Liver (tissue), 3 donors: ENCODE results near the gene EPS8L1.

Source experiments
- CTCF ChIP-seq: fragments of 150-350 bp; IDR thresholded peaks from 2 replicates; pipeline ENCODE4 v1.5.1; 2017; ENCODE audit warnings: improper control_type of control experiment, low read depth, low read length; ENCODE audit not compliant: missing input control
- EGR1 ChIP-seq, 2 donors: IDR thresholded peaks; 2 replicates each; pipeline ENCODE4 v1.6.1; 2016 to 2018; ENCODE audit warnings: antibody characterized with exemption in 2 of 2, low read depth in 2 of 2
- GABPA ChIP-seq, 2 donors: IDR thresholded peaks in 1 of 2; conservative IDR thresholded peaks in 1 of 2; 2 replicates each; pipeline ENCODE4 v1.6.1; 2016; ENCODE audit warnings: antibody characterized with exemption in 2 of 2, mild to moderate bottlenecking in 1 of 2, moderate library complexity in 1 of 2
- HNF4A ChIP-seq, 2 donors: conservative IDR thresholded peaks; 2 replicates each; pipeline ENCODE4 v1.6.1; 2016; ENCODE audit warnings: antibody characterized with exemption in 2 of 2, mild to moderate bottlenecking in 2 of 2
- JUND ChIP-seq, 2 donors: IDR thresholded peaks; 2 replicates each; pipeline ENCODE4 v1.6.1; 2016; ENCODE audit warnings: antibody characterized with exemption in 2 of 2
- MAX ChIP-seq: IDR thresholded peaks from 2 replicates; pipeline ENCODE4 v1.6.1; 2016; ENCODE audit warnings: antibody characterized with exemption
- REST ChIP-seq: IDR thresholded peaks from 2 replicates; pipeline ENCODE4 v1.6.1; 2016; ENCODE audit warnings: antibody characterized with exemption, mild to moderate bottlenecking
- RXRA ChIP-seq, 2 donors: IDR thresholded peaks; 2 replicates each; pipeline ENCODE4 v1.6.1; 2017 to 2018; ENCODE audit warnings: antibody characterized with exemption in 2 of 2, mild to moderate bottlenecking in 1 of 2
- TAF1 ChIP-seq: conservative IDR thresholded peaks from 2 replicates; pipeline ENCODE4 v1.6.1; 2016; ENCODE audit warnings: antibody characterized with exemption, mild to moderate bottlenecking
- YY1 ChIP-seq: IDR thresholded peaks from 2 replicates; pipeline ENCODE4 v1.6.1; 2016; ENCODE audit warnings: antibody characterized with exemption, mild to moderate bottlenecking
- ZBTB33 ChIP-seq: IDR thresholded peaks from 2 replicates; pipeline ENCODE4 v1.6.1; 2016; ENCODE audit warnings: antibody characterized with exemption
- donor health status: healthy.
- donor health status: healthy.

- TF ChIP-seq REST (no peak), EGR1 (IDR thresholded peaks at IDR 0.05; ENCODE audit: low read depth in 2 of 2) (no peak), TAF1 (no peak), CTCF (no peak), MAX (no peak), ZBTB33 (no peak), RXRA (IDR thresholded peaks at IDR 0.05) (no peak), YY1 (no peak), HNF4A (conservative IDR thresholded peaks at IDR 0.05) (no peak), JUND (IDR thresholded peaks at IDR 0.05) (no peak), GABPA (IDR thresholded peaks at IDR 0.05 in 1 of 2, conservative IDR thresholded peaks at IDR 0.05 in 1 of 2) (no peak)
Observed at GRCh38 chr19:55053735-55054134, 21.9 kb upstream of the EPS8L1 start.
